IMR-90 (cell line): ENCODE data around the gene CEP170. TPM values are rescaled to one million over a fixed set of nuclear protein-coding genes. Genes with fewer than 3 reads are reported as not detected.
"Not testable (repeated sequence)": the region's sequence is repeated elsewhere in the genome, so short reads cannot be mapped to it uniquely, and the experiment has no call there.

Experiments
- ATAC-seq: fragments of 200-7000 bp; cut with Tn5 transposase; 2 replicates; pipeline ENCODE4 v1.9.1; 2020; ENCODE audit warnings: low read depth, mild to moderate bottlenecking, moderate library complexity
- BruUV-seq: library from RNA; stranded (reverse); fragments of 400-500 nt; replicated peaks from 2 replicates; lab custom pipeline; 2021; lab: Mats Ljungman, UMichigan
- CTCF ChIA-PET: fragments of 300-600 bp; formaldehyde crosslinking; extraction: SDS; loops from one replicate; lab custom pipeline; 2021; ENCODE audit warnings: antibody characterized with exemption; lab: Yijun Ruan, JAX
- POLR2A ChIA-PET: fragments of 300-600 bp; sonication (Branson Sonifier 250); formaldehyde crosslinking; loops from one replicate; lab custom pipeline; 2022; ENCODE audit warnings: antibody characterized with exemption; ENCODE audit not compliant: unreplicated experiment; lab: Charles Lee
- DNase-seq: peaks from one replicate; pipeline ENCODE4 v3.0.0; 2013
- H2AFZ ChIP-seq: replicated peaks from 2 replicates; pipeline ENCODE3; 2013; ENCODE audit warnings: low read length, mild to moderate bottlenecking; ENCODE audit not compliant: poor library complexity
- H2AK5ac ChIP-seq: 2 replicates; pipeline ENCODE4 v1.6.1; 2013; ENCODE audit warnings: low read depth, low read length, inconsistent platforms
- H2AK9ac ChIP-seq: replicated peaks from 2 replicates; pipeline ENCODE3; 2013; ENCODE audit warnings: mild to moderate bottlenecking, low read depth, low read length, moderate library complexity; ENCODE audit not compliant: poor library complexity
- H2BK120ac ChIP-seq: 2 replicates; pipeline ENCODE4 v1.6.1; 2013; ENCODE audit warnings: low read depth, low read length, inconsistent platforms
- H2BK15ac ChIP-seq: 3 replicates; pipeline ENCODE4 v1.6.1; 2013; ENCODE audit warnings: low read depth, low read length, inconsistent platforms
- H2BK20ac ChIP-seq: 2 replicates; pipeline ENCODE4 v1.6.1; 2013; ENCODE audit warnings: low read depth, mild to moderate bottlenecking, inconsistent platforms, low read length, moderate library complexity
- H2BK5ac ChIP-seq: 2 replicates; pipeline ENCODE4 v1.6.1; 2013; ENCODE audit warnings: mild to moderate bottlenecking, low read depth, low read length, inconsistent platforms; ENCODE audit not compliant: poor library complexity, severe bottlenecking
- H3K14ac ChIP-seq: replicated peaks from 2 replicates; pipeline ENCODE4 v1.6.1; 2013; ENCODE audit warnings: low read depth, low read length, inconsistent platforms
- H3K18ac ChIP-seq: 2 replicates; pipeline ENCODE4 v1.6.1; 2013; ENCODE audit warnings: low read depth, low read length, control low read depth
- H3K23ac ChIP-seq: 2 replicates; pipeline ENCODE4 v1.6.1; 2013; ENCODE audit warnings: low read depth, low read length, inconsistent platforms
- H3K27ac ChIP-seq: 2 replicates; pipeline ENCODE4 v1.5.1; 2013; ENCODE audit warnings: mild to moderate bottlenecking, control low read depth, low read length; ENCODE audit not compliant: insufficient read depth
- H3K27me3 ChIP-seq: 2 replicates; pipeline ENCODE4 v1.6.1; 2013; ENCODE audit warnings: low read length; ENCODE audit not compliant: control insufficient read depth, insufficient read depth
- H3K36me3 ChIP-seq: 2 replicates; pipeline ENCODE4 v1.6.1; 2013; ENCODE audit warnings: low read length, mixed read lengths; ENCODE audit not compliant: control insufficient read depth, insufficient read depth
- H3K4ac ChIP-seq: 2 replicates; pipeline ENCODE4 v1.6.1; 2013; ENCODE audit warnings: low read depth, low read length, inconsistent platforms
- H3K4me1 ChIP-seq: 2 replicates; pipeline ENCODE4 v1.6.1; 2013; ENCODE audit warnings: low read length, mixed read lengths; ENCODE audit not compliant: control insufficient read depth, insufficient read depth
- H3K4me2 ChIP-seq: 2 replicates; pipeline ENCODE4 v1.6.1; 2013; ENCODE audit warnings: low read depth, mild to moderate bottlenecking, control low read depth, low read length, moderate library complexity
- H3K4me3 ChIP-seq: 2 replicates; pipeline ENCODE4 v1.5.1; 2013; ENCODE audit warnings: low read depth, mild to moderate bottlenecking, control low read depth, low read length, moderate library complexity; ENCODE audit not compliant: insufficient read depth
- H3K56ac ChIP-seq: 2 replicates; pipeline ENCODE4 v1.6.1; 2013; ENCODE audit warnings: low read length, inconsistent platforms; ENCODE audit not compliant: insufficient read depth; ENCODE audit errors: extremely low read depth
- H3K79me1 ChIP-seq, 2 experiments: 2 replicates each; pipeline ENCODE4 v1.6.1; 2013; ENCODE audit warnings: low read length in 2 of 2, inconsistent platforms in 1 of 2, low read depth in 1 of 2
- H3K9ac ChIP-seq: 2 replicates; pipeline ENCODE4 v1.6.1; 2013; ENCODE audit warnings: low read depth, low read length, control low read depth
- H3K9me1 ChIP-seq: 2 replicates; pipeline ENCODE4 v1.6.1; 2013; ENCODE audit warnings: low read length, inconsistent platforms; ENCODE audit not compliant: insufficient read depth
- H3K9me3 ChIP-seq: 2 replicates; pipeline ENCODE4 v1.6.1; 2013; ENCODE audit warnings: low read length; ENCODE audit not compliant: control insufficient read depth, insufficient read depth
- H4K20me1 ChIP-seq: 2 replicates; pipeline ENCODE4 v1.6.1; 2013; ENCODE audit warnings: low read length, inconsistent platforms; ENCODE audit not compliant: insufficient read depth
- H4K5ac ChIP-seq: 2 replicates; pipeline ENCODE4 v1.6.1; 2013; ENCODE audit warnings: mild to moderate bottlenecking, low read depth, low read length, control low read depth
- H4K8ac ChIP-seq, 2 experiments: 2 replicates each; pipeline ENCODE4 v1.6.1; 2013; ENCODE audit warnings: low read depth in 2 of 2, low read length in 2 of 2, control low read depth in 1 of 2, inconsistent platforms in 1 of 2
- H4K91ac ChIP-seq: 2 replicates; pipeline ENCODE4 v1.6.1; 2013; ENCODE audit warnings: low read depth, low read length, inconsistent platforms; ENCODE audit not compliant: insufficient read depth
- WGBS, 2 experiments: methylation state at CpG; one replicate each; pipeline versions ENCODE4 v1.1.5 to v1.1.7; 2013; ENCODE audit warnings: missing lambda C conversion rate in 2 of 2; ENCODE audit not compliant: insufficient read length in 1 of 2; ENCODE audit errors: extremely low coverage in 2 of 2; 5-methylcytosine and 5-hydroxymethylcytosine counted together
- dilution Hi-C: fragments of 300-500 bp; cut with HindIII; formaldehyde crosslinking; loops from one replicate; pipeline ENCODE4 v1.14.3; 2018; ENCODE audit warnings: low sequenced_read_pairs; ENCODE audit not compliant: unreplicated experiment
- in situ Hi-C: fragments of 300-500 bp; cut with MboI; formaldehyde crosslinking; loops from 3 replicates; pipeline ENCODE4 v1.14.3; 2019; ENCODE audit warnings: low sequenced_read_pairs, inconsistent platforms, mixed read lengths
- intact Hi-C: fragments of 100-400 bp; cut with micrococcal nuclease; formaldehyde crosslinking; loops from 2 replicates; pipeline ENCODE4 v1.10.0; 2022
- polyA plus RNA-seq, 3 experiments: library from polyadenylated mRNA; depleted of rRNA; stranded (reverse); fragments of >200 nt; gene quantifications; 2 replicates each; pipeline ENCODE4 v1.2.3, GENCODE V29; 2012; ENCODE audit warnings: low replicate concordance in 1 of 3
- total RNA-seq: library from RNA; depleted of rRNA; stranded (reverse); fragments of >200 nt; gene quantifications from 2 replicates; pipeline ENCODE4 v1.2.3, GENCODE V29; 2012

The CEP170 gene
- total and polyA plus RNA-seq, 2 of the 4 experiments (the other 2 are of a cell fraction) = 65.8 to 151 TPM

DNA sequence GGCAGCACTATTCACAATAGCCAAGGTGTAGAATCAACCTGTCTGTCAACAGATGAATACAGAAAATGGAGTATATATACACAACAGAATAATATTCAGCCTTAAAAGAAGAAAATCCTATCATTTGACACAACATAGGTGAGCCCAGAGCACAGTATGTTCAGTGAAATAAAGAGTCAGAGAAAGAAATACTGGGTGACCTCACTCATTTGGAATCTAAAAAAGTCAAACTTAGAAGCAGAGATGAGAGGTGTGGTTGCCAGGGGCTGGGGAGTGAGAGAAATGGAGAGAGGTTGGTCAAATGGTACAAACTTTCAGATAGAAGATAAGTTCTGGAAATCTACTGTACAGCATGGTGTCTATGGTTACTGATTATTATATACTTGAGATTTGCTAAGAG, 150.0 kb downstream of the CEP170 start:
- CTCF ChIA-PET, H3K9me3 ChIP-seq, H3K79me1 ChIP-seq, H2AK5ac ChIP-seq, H2BK20ac ChIP-seq, H4K8ac ChIP-seq, H3K4me1 ChIP-seq, H2BK5ac ChIP-seq, H3K9me1 ChIP-seq, BruUV-seq, H4K91ac ChIP-seq, H3K4me3 ChIP-seq, H2AK9ac ChIP-seq, H3K27me3 ChIP-seq, H3K4ac ChIP-seq, ATAC-seq, intact Hi-C loops, H3K9ac ChIP-seq, DNase-seq, H3K36me3 ChIP-seq, H2BK15ac ChIP-seq, H3K14ac ChIP-seq, H2AFZ ChIP-seq, in situ Hi-C loops, H3K56ac ChIP-seq, dilution Hi-C loops, H3K18ac ChIP-seq, H4K20me1 ChIP-seq, H4K5ac ChIP-seq, H2BK120ac ChIP-seq, H3K27ac ChIP-seq, H3K4me2 ChIP-seq, H3K23ac ChIP-seq, POLR2A ChIA-PET: not testable (repeated sequence)

DNA sequence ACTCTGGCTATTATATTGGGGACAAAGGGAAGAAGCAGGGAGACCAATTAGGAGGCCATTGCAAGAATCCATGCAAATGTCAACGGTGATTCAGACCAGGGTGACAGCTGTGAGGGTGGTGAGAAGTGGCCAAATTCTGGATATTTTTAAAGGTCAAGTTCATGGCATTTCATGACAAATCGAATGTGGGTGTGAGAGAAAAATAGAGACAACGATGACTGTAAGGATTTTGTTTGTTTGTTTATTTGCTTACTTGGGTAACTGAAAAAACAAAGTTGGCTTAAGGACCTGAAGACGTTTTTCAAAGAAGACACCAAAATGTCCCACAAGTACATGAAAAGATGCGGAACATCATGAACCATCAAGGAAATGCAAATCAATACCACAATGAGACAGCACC, 150.6 kb downstream of the CEP170 start:
- H3K27me3 ChIP-seq, H2AFZ ChIP-seq, POLR2A ChIA-PET, H2BK15ac ChIP-seq, H3K14ac ChIP-seq, H3K18ac ChIP-seq, H3K4ac ChIP-seq, DNase-seq, H3K9me3 ChIP-seq, H4K5ac ChIP-seq, in situ Hi-C loops, H3K9ac ChIP-seq, intact Hi-C loops, BruUV-seq, H3K27ac ChIP-seq, CTCF ChIA-PET, H3K4me1 ChIP-seq, H2AK5ac ChIP-seq, H3K79me1 ChIP-seq, H2BK5ac ChIP-seq, H4K91ac ChIP-seq, H2BK20ac ChIP-seq, H3K56ac ChIP-seq, H2BK120ac ChIP-seq, H3K23ac ChIP-seq, H2AK9ac ChIP-seq, H3K4me3 ChIP-seq, H4K8ac ChIP-seq, H4K20me1 ChIP-seq, H3K4me2 ChIP-seq, H3K9me1 ChIP-seq, dilution Hi-C loops, H3K36me3 ChIP-seq, ATAC-seq: not testable (repeated sequence)
- 57% methylated on average over 1 of the region's 5 CpGs; no CpG with 5 or more reads in 1 of the 2 experiments for WGBS, 2 experiments
